SW480 (cell line): Measurements from ENCODE around the gene CCDC171.
"Not testable (repeated sequence)": the region's sequence is repeated elsewhere in the genome, so short reads cannot be mapped to it uniquely, and the experiment has no call there.

Source experiments
- DNase-seq: peaks from one replicate; pipeline ENCODE4 v3.0.0-alpha.2; 2016; ENCODE audit warnings: low spot score

Gene CCDC171

GRCh38 chr9:15763371-15763770, 210.5 kb downstream of the CCDC171 start:
- DNase-seq: no peak

- no peak for DNase-seq
Measured at GRCh38 chr9:15764131-15764530, 211.3 kb downstream of the CCDC171 start.

GRCh38 chr9:15769547-15769946, 216.7 kb downstream of the CCDC171 start:
- DNase-seq: no peak

GRCh38 chr9:15778861-15779260, 226.0 kb downstream of the CCDC171 start:
- no peak for DNase-seq

GRCh38 chr9:15782106-15782505, 229.3 kb downstream of the CCDC171 start:
- no peak for DNase-seq

GRCh38 chr9:15785584-15785983, 232.7 kb downstream of the CCDC171 start:
- no peak for DNase-seq

- DNase-seq: no peak
Measured at GRCh38 chr9:15786616-15787015, 233.8 kb downstream of the CCDC171 start.

GRCh38 chr9:15810219-15810899, 257.5 kb downstream of the CCDC171 start:
- DNase-seq: not testable (repeated sequence)

- DNase-seq: no peak
Measured at GRCh38 chr9:15813076-15813475, 260.2 kb downstream of the CCDC171 start.

- DNase-seq: peak; percentile 7
Measured at GRCh38 chr9:15824310-15824709, 271.5 kb downstream of the CCDC171 start.

- no peak for DNase-seq
Measured at GRCh38 chr9:15831384-15831783, 278.5 kb downstream of the CCDC171 start.

GRCh38 chr9:15834541-15834940, 281.7 kb downstream of the CCDC171 start:
- no peak for DNase-seq

- peak; percentile 49 for DNase-seq
Measured at GRCh38 chr9:15837079-15837679, 284.3 kb downstream of the CCDC171 start.

- DNase-seq: no peak
Measured at GRCh38 chr9:15842051-15842450, 289.2 kb downstream of the CCDC171 start.

GRCh38 chr9:15843316-15843715, 290.5 kb downstream of the CCDC171 start:
- no peak for DNase-seq

- DNase-seq: no peak
Measured at GRCh38 chr9:15843931-15844330, 291.1 kb downstream of the CCDC171 start.

GRCh38 chr9:15846611-15847010, 293.8 kb downstream of the CCDC171 start:
- no peak for DNase-seq

GRCh38 chr9:15849871-15850270, 297.0 kb downstream of the CCDC171 start:
- no peak for DNase-seq

GRCh38 chr9:15851766-15852165, 298.9 kb downstream of the CCDC171 start:
- no peak for DNase-seq

- no peak for DNase-seq
Measured at GRCh38 chr9:15856591-15856990, 303.7 kb downstream of the CCDC171 start.

- DNase-seq: no peak
Measured at GRCh38 chr9:15867334-15867733, 314.5 kb downstream of the CCDC171 start.

- DNase-seq: peak; percentile 1
Measured at GRCh38 chr9:15867988-15868387, 315.1 kb downstream of the CCDC171 start.

- peak; percentile 42 for DNase-seq
Measured at GRCh38 chr9:15873573-15874177, 320.8 kb downstream of the CCDC171 start.

- DNase-seq: no peak
Measured at GRCh38 chr9:15882328-15882727, 329.5 kb downstream of the CCDC171 start.
